Right lobe of liver (tissue), 4 donors: Measurements from ENCODE around the gene ENTPD3.

Experiments
- POLR2A ChIP-seq: fragments of 450-650 bp; IDR thresholded peaks from one replicate; pipeline ENCODE4 v1.6.1; 2017; ENCODE audit warnings: antibody characterized with exemption, mild to moderate bottlenecking
- TF ChIP-seq, protein P1 (sequence below), 4 donors: fragments of 200-600 bp in 3 of 4; fragments of 450-650 bp in 1 of 4; IDR thresholded peaks; one replicate each; pipeline versions ENCODE4 v1.5.1 to v1.8.0; 2016 to 2022; ENCODE audit warnings: antibody characterized with exemption in 4 of 4, mild to moderate bottlenecking in 2 of 4
- donor health status: DM: no; HTN: no; CAD: no.
- donor health status: DM: no; HTN: no; CAD: no.
- donor health status: DM: no; HTN: yes; CAD: no.

DNA sequence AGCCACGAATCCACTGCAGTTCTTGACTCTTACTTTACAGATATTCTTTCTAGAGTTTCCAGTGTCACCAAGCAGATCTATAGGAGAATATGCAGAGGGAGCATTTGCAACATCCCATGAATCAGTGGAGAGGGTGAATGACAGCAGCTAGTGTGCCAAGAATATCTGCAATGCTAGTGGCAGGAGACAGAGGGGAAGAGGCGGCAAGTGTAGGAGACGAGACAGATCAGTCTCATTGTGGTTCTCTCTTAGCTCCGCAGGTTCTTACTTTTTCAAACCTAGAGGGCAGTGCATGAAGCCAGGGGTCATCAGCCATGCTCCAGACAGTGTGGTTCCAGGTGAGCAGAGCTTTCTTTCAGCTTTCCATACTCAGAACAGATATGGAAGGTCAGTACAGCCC lies 90.7 kb downstream of the ENTPD3 start:
- TF ChIP-seq, protein P1, sequence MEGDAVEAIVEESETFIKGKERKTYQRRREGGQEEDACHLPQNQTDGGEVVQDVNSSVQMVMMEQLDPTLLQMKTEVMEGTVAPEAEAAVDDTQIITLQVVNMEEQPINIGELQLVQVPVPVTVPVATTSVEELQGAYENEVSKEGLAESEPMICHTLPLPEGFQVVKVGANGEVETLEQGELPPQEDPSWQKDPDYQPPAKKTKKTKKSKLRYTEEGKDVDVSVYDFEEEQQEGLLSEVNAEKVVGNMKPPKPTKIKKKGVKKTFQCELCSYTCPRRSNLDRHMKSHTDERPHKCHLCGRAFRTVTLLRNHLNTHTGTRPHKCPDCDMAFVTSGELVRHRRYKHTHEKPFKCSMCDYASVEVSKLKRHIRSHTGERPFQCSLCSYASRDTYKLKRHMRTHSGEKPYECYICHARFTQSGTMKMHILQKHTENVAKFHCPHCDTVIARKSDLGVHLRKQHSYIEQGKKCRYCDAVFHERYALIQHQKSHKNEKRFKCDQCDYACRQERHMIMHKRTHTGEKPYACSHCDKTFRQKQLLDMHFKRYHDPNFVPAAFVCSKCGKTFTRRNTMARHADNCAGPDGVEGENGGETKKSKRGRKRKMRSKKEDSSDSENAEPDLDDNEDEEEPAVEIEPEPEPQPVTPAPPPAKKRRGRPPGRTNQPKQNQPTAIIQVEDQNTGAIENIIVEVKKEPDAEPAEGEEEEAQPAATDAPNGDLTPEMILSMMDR (IDR thresholded peaks at IDR 0.05) = no peak
- no peak for TF ChIP-seq POLR2A
